ENCODE results near the gene ITGA2.

DNA sequence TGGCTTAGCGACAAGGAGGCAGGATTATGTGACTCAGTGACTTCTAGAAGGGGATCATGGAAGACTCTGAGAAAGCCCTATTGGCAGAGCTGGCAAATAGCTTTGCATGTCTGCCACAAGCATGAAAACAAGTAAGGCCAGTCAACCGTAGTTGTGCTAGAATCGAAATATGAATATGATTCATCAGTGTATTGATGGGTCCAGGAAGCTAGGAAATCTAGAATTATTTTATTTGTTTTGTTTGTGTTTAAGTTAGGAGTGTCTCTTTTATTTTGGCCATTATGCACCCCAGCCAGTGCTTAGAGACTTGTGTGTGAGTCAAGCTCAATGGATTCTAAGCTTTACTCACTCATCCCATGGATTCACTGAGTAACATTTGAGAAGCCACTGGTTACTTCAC lies 3.8 kb upstream of the ITGA2 start:
- TF ChIP-seq, protein P1, sequence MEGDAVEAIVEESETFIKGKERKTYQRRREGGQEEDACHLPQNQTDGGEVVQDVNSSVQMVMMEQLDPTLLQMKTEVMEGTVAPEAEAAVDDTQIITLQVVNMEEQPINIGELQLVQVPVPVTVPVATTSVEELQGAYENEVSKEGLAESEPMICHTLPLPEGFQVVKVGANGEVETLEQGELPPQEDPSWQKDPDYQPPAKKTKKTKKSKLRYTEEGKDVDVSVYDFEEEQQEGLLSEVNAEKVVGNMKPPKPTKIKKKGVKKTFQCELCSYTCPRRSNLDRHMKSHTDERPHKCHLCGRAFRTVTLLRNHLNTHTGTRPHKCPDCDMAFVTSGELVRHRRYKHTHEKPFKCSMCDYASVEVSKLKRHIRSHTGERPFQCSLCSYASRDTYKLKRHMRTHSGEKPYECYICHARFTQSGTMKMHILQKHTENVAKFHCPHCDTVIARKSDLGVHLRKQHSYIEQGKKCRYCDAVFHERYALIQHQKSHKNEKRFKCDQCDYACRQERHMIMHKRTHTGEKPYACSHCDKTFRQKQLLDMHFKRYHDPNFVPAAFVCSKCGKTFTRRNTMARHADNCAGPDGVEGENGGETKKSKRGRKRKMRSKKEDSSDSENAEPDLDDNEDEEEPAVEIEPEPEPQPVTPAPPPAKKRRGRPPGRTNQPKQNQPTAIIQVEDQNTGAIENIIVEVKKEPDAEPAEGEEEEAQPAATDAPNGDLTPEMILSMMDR (IDR thresholded peaks at IDR 0.05), result no peak
- no peak for TF ChIP-seq POLR2A (IDR thresholded peaks at IDR 0.05)

Data from testis (tissue), 2 donors.